GM13977 (cell line): ENCODE results near the gene NEK11.
"Not testable (repeated sequence)": the region's sequence is repeated elsewhere in the genome, so short reads cannot be mapped to it uniquely, and the experiment has no call there.

Source experiments
- DNase-seq: peaks from one replicate; pipeline ENCODE4 v3.0.0; 2012; ENCODE audit warnings: low spot score
- CTCF ChIP-seq: IDR thresholded peaks from 2 replicates; pipeline ENCODE4 v1.5.1; 2012; ENCODE audit warnings: mild to moderate bottlenecking, control low read depth; ENCODE audit not compliant: insufficient read depth; ENCODE audit errors: extremely low read depth, missing control alignments
- in situ Hi-C: fragments of 300-500 bp; cut with MboI; formaldehyde crosslinking; loops from one replicate; pipeline ENCODE4 v1.12.0; 2022; ENCODE audit warnings: low sequenced_read_pairs, low pct_unique_long_range_greater_than_20kb, mixed read lengths, inconsistent platforms; ENCODE audit not compliant: unreplicated experiment

NEK11 gene

GRCh38 chr3:131036200-131036816 is 9.6 kb downstream of the NEK11 start:
- no peak for DNase-seq
- no peak for TF ChIP-seq CTCF
- in situ Hi-C loops: loop anchor here (25.0 kb wide), 3 partner anchors 501 to 1151 kb away; no protein-coding TSS in a partner anchor

GRCh38 chr3:131036986-131037385 is 10.3 kb downstream of the NEK11 start:
- DNase-seq: no peak
- TF ChIP-seq CTCF: no peak
- in situ Hi-C loops: loop anchor here (25.0 kb wide), 3 partner anchors 500 to 1150 kb away; no protein-coding TSS in a partner anchor

GRCh38 chr3:131038326-131038725 is 11.6 kb downstream of the NEK11 start:
- no peak for DNase-seq
- no peak for TF ChIP-seq CTCF
- in situ Hi-C loops: loop anchor here (25.0 kb wide), 3 partner anchors 499 to 1149 kb away; no protein-coding TSS in a partner anchor

- DNase-seq: not testable (repeated sequence)
- in situ Hi-C loops: loop anchor here (25.0 kb wide), 3 partner anchors 495 to 1145 kb away; no protein-coding TSS in a partner anchor
Measured at GRCh38 chr3:131042271-131042985, 15.8 kb downstream of the NEK11 start.

- no peak for DNase-seq
- TF ChIP-seq CTCF: peak; percentile 35
- in situ Hi-C loops: loop anchor here (25.0 kb wide), 3 partner anchors 490 to 1140 kb away; no protein-coding TSS in a partner anchor
Measured at GRCh38 chr3:131047582-131047981, 20.9 kb downstream of the NEK11 start.

- DNase-seq: no peak
- no peak for TF ChIP-seq CTCF
- in situ Hi-C loops: loop anchor here (25.0 kb wide), 3 partner anchors 489 to 1139 kb away; no protein-coding TSS in a partner anchor
Measured at GRCh38 chr3:131048030-131048429, 21.4 kb downstream of the NEK11 start.

- no peak for TF ChIP-seq CTCF
- in situ Hi-C loops: no loop called here
- no peak for DNase-seq
Measured at GRCh38 chr3:131050001-131050400, 23.3 kb downstream of the NEK11 start.
